ENCODE measurements around the gene PROX2.

The PROX2 gene

DNA sequence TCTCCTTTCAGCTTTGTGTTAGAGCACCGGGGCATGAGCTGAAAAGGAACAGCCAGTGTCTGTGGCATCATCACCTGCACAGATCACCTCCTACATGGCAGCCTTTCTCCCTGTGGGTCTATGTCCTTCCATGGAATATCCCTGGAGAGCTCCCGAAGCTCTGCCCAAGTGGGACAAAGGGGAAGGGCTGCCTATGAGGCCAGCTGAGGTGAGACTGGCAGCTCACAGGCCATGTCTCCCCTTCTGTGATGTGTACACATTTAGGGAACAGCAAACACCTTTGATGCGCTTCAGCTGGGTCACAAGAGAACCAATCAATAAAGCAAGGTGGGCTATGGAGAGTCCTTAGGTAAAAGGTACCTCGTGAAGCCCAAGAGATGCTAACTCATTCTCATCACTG, 4.1 kb downstream of the PROX2 start:
- no peak for TF ChIP-seq EZH2phosphoT487 (IDR thresholded peaks at IDR 0.05; ENCODE audit: low read depth)
- TF ChIP-seq, protein P1, sequence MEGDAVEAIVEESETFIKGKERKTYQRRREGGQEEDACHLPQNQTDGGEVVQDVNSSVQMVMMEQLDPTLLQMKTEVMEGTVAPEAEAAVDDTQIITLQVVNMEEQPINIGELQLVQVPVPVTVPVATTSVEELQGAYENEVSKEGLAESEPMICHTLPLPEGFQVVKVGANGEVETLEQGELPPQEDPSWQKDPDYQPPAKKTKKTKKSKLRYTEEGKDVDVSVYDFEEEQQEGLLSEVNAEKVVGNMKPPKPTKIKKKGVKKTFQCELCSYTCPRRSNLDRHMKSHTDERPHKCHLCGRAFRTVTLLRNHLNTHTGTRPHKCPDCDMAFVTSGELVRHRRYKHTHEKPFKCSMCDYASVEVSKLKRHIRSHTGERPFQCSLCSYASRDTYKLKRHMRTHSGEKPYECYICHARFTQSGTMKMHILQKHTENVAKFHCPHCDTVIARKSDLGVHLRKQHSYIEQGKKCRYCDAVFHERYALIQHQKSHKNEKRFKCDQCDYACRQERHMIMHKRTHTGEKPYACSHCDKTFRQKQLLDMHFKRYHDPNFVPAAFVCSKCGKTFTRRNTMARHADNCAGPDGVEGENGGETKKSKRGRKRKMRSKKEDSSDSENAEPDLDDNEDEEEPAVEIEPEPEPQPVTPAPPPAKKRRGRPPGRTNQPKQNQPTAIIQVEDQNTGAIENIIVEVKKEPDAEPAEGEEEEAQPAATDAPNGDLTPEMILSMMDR (IDR thresholded peaks at IDR 0.05; ENCODE audit: low read depth, low read length), result no peak
- Histone ChIP-seq H3K9ac (ENCODE audit: low read length) (no peak overlapping the region), H3K27ac (ENCODE audit: low read length) (no peak overlapping the region), H3K4me2 (ENCODE audit: low read length) (no peak overlapping the region), H3K9me3 (ENCODE audit: insufficient read depth, low read length) (no peaks in the 10 kb centered on the region), H3K4me1 (ENCODE audit: low read length) (peaks cover 9% of the 10 kb centered on the region), H3K36me3 (replicated peaks; ENCODE audit: low read depth, low read length) (no peaks in the 10 kb centered on the region), H3K79me2 (ENCODE audit: low read length) (no peaks in the 10 kb centered on the region), H3K27me3 (ENCODE audit: low read depth, low read length) (peaks cover 8% of the 10 kb centered on the region; the same call in 1 of the 2 replicates), H2AFZ (ENCODE audit: low read depth, low read length) (no peak overlapping the region), H4K20me1 (ENCODE audit: insufficient read depth, low read length) (no peaks in the 10 kb centered on the region), H3K4me3 (ENCODE audit: low read length) (no peak overlapping the region)

DNA sequence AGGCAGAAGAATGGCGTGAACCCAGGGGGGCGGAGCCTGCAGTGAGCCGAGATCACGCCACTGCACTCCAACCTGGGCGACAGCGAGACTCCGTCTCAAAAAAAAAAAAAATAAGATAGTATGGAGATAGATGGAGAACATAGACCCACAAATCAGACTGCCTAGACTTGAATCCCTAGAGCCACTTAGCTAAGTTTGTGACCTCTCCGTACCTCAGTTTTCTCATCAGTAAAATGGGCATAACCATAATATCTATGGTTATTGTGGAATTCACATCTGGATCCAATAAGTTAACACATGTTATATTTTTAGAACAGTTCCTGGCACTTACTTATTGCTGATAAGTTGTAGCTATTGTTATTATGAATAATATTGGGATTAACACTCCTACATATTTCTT, 7.2 kb downstream of the PROX2 start:
- TF ChIP-seq EZH2phosphoT487 (IDR thresholded peaks at IDR 0.05; ENCODE audit: low read depth), result no peak
- TF ChIP-seq, protein P1 (IDR thresholded peaks at IDR 0.05; ENCODE audit: low read depth, low read length), result no peak
- Histone ChIP-seq H3K27me3 (ENCODE audit: low read depth, low read length) (peaks cover 13% of the 10 kb centered on the region; the same call in 1 of the 2 replicates), H3K4me3 (ENCODE audit: low read length) (no peak overlapping the region)

DNA sequence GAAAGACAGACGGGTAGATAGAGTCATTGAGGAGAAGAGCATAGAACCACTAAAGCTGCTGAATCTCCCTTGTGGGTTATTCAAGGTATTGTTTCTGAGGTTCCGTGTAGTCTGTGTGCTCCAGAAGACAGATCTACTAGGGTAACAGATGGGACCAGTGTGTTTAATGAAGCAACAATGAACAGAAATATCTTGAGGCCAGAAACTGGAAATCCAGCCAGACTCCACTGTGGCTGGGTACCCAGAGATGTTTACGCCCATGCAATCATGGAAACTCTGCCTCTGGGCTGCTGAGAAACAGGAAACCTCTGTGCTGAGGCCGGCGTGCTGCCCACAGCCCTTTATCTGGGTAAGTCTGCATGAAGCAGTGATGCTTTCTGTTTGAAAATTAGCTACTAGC, 8.3 kb downstream of the PROX2 start:
- H3K4me1 ChIP-seq (ENCODE audit: low read length), result no peaks in the 10 kb centered on the region
- H3K27me3 ChIP-seq (ENCODE audit: low read depth, low read length), result peaks cover 13% of the 10 kb centered on the region; the same call in 1 of the 2 replicates
- H3K9me3 ChIP-seq (ENCODE audit: insufficient read depth, low read length), result no peaks in the 10 kb centered on the region
- H4K20me1 ChIP-seq (ENCODE audit: insufficient read depth, low read length), result no peaks in the 10 kb centered on the region
- no peak overlapping the region for H3K4me2 ChIP-seq (ENCODE audit: low read length)
- no peak overlapping the region for H3K4me3 ChIP-seq (ENCODE audit: low read length)
- no peak overlapping the region for H2AFZ ChIP-seq (ENCODE audit: low read depth, low read length)
- H3K36me3 ChIP-seq (replicated peaks; ENCODE audit: low read depth, low read length), result no peaks in the 10 kb centered on the region
- H3K79me2 ChIP-seq (ENCODE audit: low read length), result no peaks in the 10 kb centered on the region
- no peak overlapping the region for H3K9ac ChIP-seq (ENCODE audit: low read length)
- TF ChIP-seq, protein P1 (IDR thresholded peaks at IDR 0.05; ENCODE audit: low read depth, low read length), result no peak
- TF ChIP-seq EZH2phosphoT487 (IDR thresholded peaks at IDR 0.05; ENCODE audit: low read depth), result no peak
- no peak overlapping the region for H3K27ac ChIP-seq (ENCODE audit: low read length)

More for the DNA sequence above, 7.2 kb downstream of the PROX2 start:
- Histone ChIP-seq H3K4me2 (ENCODE audit: low read length) (no peak overlapping the region), H3K36me3 (replicated peaks; ENCODE audit: low read depth, low read length) (no peaks in the 10 kb centered on the region), H3K9me3 (ENCODE audit: insufficient read depth, low read length) (no peaks in the 10 kb centered on the region), H3K79me2 (ENCODE audit: low read length) (no peaks in the 10 kb centered on the region), H3K4me1 (ENCODE audit: low read length) (no peaks in the 10 kb centered on the region), H4K20me1 (ENCODE audit: insufficient read depth, low read length) (no peaks in the 10 kb centered on the region), H3K9ac (ENCODE audit: low read length) (no peak overlapping the region), H2AFZ (ENCODE audit: low read depth, low read length) (no peak overlapping the region), H3K27ac (ENCODE audit: low read length) (no peak overlapping the region)

DNA sequence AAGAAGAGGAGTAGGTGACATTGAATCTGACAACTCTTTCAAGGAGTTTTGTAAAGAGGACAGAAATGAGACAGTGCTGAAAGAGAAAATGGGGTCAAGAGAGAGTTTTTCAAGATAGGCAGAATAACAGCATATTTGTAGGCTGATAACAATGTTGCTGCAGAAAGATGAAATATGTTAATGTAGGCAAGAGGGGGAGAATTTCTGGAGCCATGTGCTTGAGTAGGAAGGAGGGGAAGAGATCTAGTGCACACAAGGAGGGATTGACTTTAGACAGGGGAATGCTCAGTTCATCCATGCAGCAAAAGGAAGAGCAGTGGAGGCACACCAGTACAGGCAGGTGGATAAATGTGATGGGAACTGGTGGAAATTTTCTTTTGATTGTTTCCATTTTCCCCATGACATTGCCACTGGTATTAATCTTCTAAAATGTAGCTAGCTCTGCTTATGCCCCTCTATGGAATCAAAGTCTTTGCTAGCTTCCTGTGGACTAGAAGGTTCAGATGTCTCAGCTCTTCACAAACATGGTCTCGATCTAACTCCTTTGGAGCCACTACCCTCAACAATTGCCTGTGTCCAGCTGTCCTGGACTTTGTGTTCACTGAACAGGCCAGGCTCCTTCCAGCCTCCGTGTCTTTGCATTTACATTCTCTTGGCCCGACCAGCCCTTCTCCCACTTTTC, 9.1 kb downstream of the PROX2 start:
- no peak overlapping the region for H3K4me3 ChIP-seq (ENCODE audit: low read length)
- no peak overlapping the region for H2AFZ ChIP-seq (ENCODE audit: low read depth, low read length)
- H3K27me3 ChIP-seq (ENCODE audit: low read depth, low read length), result peaks cover 13% of the 10 kb centered on the region; the same call in 1 of the 2 replicates
- TF ChIP-seq EZH2phosphoT487 (IDR thresholded peaks at IDR 0.05; ENCODE audit: low read depth), result no peak
- TF ChIP-seq, protein P1 (IDR thresholded peaks at IDR 0.05; ENCODE audit: low read depth, low read length), result no peak
- H3K36me3 ChIP-seq (replicated peaks; ENCODE audit: low read depth, low read length), result no peaks in the 10 kb centered on the region
- H3K27ac ChIP-seq (ENCODE audit: low read length), result no peak overlapping the region
- no peak overlapping the region for H3K4me2 ChIP-seq (ENCODE audit: low read length)
- no peaks in the 10 kb centered on the region for H3K9me3 ChIP-seq (ENCODE audit: insufficient read depth, low read length)
- H3K9ac ChIP-seq (ENCODE audit: low read length), result no peak overlapping the region
- H3K79me2 ChIP-seq (ENCODE audit: low read length), result no peaks in the 10 kb centered on the region
- H4K20me1 ChIP-seq (ENCODE audit: insufficient read depth, low read length), result no peaks in the 10 kb centered on the region
- no peaks in the 10 kb centered on the region for H3K4me1 ChIP-seq (ENCODE audit: low read length)
